ENCODE data around the gene RPL15.
"Not testable (repeated sequence)": the region's sequence is repeated elsewhere in the genome, so short reads cannot be mapped to it uniquely, and the experiment has no call there.

The RPL15 gene

DNA sequence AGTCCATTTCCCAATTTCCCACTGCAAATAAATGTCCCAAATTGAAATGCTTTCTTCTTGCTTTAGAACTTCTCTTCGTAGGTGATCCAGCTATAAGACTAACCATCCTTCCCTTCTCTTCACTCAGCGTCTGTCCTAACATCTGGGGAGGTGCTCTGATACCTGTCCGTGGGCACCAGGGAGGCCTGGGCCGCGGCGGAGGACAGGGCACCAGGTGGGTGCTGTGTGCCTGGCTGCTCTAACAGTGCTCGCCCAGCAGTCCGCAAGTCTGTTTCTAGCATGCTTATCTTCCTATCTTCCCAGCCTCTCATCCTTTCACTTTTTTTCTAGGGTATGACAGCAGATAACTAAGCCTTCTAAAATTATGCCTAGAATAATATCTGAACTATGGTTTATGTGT is 37.4 kb upstream of the RPL15 start:
- no peak for ATAC-seq
- TF ChIP-seq, protein P1, sequence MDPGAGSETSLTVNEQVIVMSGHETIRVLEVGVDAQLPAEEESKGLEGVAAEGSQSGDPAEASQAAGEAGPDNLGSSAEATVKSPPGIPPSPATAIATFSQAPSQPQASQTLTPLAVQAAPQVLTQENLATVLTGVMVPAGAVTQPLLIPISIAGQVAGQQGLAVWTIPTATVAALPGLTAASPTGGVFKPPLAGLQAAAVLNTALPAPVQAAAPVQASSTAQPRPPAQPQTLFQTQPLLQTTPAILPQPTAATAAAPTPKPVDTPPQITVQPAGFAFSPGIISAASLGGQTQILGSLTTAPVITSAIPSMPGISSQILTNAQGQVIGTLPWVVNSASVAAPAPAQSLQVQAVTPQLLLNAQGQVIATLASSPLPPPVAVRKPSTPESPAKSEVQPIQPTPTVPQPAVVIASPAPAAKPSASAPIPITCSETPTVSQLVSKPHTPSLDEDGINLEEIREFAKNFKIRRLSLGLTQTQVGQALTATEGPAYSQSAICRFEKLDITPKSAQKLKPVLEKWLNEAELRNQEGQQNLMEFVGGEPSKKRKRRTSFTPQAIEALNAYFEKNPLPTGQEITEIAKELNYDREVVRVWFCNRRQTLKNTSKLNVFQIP (CRISPR knock-in tag; IDR thresholded peaks at IDR 0.05; ENCODE audit: borderline replicate concordance, low read depth) = no peak
- TF ChIP-seq SNAI2 (CRISPR knock-in tag; IDR thresholded peaks at IDR 0.05) (no peak), OSR1 (CRISPR knock-in tag; IDR thresholded peaks at IDR 0.05) (no peak), ZNF8 (CRISPR knock-in tag; IDR thresholded peaks at IDR 0.05) (no peak), BACH2 (CRISPR knock-in tag; IDR thresholded peaks at IDR 0.05; ENCODE audit: borderline replicate concordance) (no peak), ZNF70 (CRISPR knock-in tag; IDR thresholded peaks at IDR 0.05) (no peak), ZFP3 (CRISPR knock-in tag; IDR thresholded peaks at IDR 0.05) (no peak), ZC3H10 (CRISPR knock-in tag; IDR thresholded peaks at IDR 0.05) (no peak), ZFP30 (CRISPR knock-in tag; IDR thresholded peaks at IDR 0.05) (no peak), ARNTL (CRISPR knock-in tag; IDR thresholded peaks at IDR 0.05; ENCODE audit: borderline replicate concordance, low read depth) (no peak), PPARA (CRISPR knock-in tag; IDR thresholded peaks at IDR 0.05; ENCODE audit: borderline replicate concordance) (no peak), ZNF565 (CRISPR knock-in tag; conservative IDR thresholded peaks at IDR 0.05; ENCODE audit: low read depth) (no peak)
- TF ChIP-seq, protein P2, sequence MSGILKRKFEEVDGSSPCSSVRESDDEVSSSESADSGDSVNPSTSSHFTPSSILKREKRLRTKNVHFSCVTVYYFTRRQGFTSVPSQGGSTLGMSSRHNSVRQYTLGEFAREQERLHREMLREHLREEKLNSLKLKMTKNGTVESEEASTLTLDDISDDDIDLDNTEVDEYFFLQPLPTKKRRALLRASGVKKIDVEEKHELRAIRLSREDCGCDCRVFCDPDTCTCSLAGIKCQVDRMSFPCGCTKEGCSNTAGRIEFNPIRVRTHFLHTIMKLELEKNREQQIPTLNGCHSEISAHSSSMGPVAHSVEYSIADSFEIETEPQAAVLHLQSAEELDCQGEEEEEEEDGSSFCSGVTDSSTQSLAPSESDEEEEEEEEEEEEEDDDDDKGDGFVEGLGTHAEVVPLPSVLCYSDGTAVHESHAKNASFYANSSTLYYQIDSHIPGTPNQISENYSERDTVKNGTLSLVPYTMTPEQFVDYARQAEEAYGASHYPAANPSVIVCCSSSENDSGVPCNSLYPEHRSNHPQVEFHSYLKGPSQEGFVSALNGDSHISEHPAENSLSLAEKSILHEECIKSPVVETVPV (CRISPR knock-in tag; IDR thresholded peaks at IDR 0.05) = no peak
- TF ChIP-seq, protein P3, sequence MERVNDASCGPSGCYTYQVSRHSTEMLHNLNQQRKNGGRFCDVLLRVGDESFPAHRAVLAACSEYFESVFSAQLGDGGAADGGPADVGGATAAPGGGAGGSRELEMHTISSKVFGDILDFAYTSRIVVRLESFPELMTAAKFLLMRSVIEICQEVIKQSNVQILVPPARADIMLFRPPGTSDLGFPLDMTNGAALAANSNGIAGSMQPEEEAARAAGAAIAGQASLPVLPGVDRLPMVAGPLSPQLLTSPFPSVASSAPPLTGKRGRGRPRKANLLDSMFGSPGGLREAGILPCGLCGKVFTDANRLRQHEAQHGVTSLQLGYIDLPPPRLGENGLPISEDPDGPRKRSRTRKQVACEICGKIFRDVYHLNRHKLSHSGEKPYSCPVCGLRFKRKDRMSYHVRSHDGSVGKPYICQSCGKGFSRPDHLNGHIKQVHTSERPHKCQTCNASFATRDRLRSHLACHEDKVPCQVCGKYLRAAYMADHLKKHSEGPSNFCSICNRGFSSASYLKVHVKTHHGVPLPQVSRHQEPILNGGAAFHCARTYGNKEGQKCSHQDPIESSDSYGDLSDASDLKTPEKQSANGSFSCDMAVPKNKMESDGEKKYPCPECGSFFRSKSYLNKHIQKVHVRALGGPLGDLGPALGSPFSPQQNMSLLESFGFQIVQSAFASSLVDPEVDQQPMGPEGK (CRISPR knock-in tag; IDR thresholded peaks at IDR 0.05; ENCODE audit: borderline replicate concordance) = no peak
- TF ChIP-seq, protein P4, sequence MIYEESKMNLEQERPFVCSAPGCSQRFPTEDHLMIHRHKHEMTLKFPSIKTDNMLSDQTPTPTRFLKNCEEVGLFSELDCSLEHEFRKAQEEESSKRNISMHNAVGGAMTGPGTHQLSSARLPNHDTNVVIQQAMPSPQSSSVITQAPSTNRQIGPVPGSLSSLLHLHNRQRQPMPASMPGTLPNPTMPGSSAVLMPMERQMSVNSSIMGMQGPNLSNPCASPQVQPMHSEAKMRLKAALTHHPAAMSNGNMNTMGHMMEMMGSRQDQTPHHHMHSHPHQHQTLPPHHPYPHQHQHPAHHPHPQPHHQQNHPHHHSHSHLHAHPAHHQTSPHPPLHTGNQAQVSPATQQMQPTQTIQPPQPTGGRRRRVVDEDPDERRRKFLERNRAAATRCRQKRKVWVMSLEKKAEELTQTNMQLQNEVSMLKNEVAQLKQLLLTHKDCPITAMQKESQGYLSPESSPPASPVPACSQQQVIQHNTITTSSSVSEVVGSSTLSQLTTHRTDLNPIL (CRISPR knock-in tag; IDR thresholded peaks at IDR 0.05; ENCODE audit: low read depth) = no peak
- TF ChIP-seq, protein P5, sequence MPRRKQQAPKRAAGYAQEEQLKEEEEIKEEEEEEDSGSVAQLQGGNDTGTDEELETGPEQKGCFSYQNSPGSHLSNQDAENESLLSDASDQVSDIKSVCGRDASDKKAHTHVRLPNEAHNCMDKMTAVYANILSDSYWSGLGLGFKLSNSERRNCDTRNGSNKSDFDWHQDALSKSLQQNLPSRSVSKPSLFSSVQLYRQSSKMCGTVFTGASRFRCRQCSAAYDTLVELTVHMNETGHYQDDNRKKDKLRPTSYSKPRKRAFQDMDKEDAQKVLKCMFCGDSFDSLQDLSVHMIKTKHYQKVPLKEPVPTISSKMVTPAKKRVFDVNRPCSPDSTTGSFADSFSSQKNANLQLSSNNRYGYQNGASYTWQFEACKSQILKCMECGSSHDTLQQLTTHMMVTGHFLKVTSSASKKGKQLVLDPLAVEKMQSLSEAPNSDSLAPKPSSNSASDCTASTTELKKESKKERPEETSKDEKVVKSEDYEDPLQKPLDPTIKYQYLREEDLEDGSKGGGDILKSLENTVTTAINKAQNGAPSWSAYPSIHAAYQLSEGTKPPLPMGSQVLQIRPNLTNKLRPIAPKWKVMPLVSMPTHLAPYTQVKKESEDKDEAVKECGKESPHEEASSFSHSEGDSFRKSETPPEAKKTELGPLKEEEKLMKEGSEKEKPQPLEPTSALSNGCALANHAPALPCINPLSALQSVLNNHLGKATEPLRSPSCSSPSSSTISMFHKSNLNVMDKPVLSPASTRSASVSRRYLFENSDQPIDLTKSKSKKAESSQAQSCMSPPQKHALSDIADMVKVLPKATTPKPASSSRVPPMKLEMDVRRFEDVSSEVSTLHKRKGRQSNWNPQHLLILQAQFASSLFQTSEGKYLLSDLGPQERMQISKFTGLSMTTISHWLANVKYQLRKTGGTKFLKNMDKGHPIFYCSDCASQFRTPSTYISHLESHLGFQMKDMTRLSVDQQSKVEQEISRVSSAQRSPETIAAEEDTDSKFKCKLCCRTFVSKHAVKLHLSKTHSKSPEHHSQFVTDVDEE (CRISPR knock-in tag; IDR thresholded peaks at IDR 0.05) = no peak

DNA sequence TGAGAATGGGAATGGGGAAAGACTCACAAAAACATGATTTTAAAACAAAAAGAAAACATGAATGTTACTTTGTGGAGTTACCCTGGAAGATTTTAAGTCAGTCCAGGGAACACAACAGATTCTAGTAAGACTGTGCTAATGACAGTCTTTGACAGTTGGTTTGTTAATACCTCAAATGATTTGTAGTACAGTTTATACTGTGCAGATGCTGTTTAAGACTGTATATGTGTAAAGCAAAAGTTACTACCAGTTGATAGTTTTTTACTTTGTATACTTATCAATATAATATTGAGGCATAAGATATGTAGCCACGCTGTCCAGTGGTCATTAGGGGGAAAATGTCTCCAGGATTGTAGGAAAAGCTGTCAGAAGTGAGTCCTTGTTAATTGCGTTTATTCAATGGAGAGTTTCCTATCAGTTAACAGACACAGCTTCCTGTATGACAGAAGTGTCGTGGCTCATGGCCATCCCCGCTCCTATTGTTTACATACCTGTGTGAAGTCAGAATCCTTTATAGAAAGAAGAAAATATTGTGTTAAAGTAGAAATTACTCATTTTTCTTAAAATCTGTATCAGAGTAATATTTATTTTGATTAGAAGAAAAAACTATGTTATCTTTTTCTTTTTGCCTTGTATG is 36.1 kb upstream of the RPL15 start:
- ATAC-seq = no peak
- TF ChIP-seq, protein P5 (CRISPR knock-in tag; IDR thresholded peaks at IDR 0.05) = no peak
- TF ChIP-seq ISL1 (CRISPR knock-in tag; IDR thresholded peaks at IDR 0.05) (no peak), BACH2 (CRISPR knock-in tag; IDR thresholded peaks at IDR 0.05; ENCODE audit: borderline replicate concordance) (no peak), PPARA (CRISPR knock-in tag; IDR thresholded peaks at IDR 0.05; ENCODE audit: borderline replicate concordance) (no peak), ARNTL (CRISPR knock-in tag; IDR thresholded peaks at IDR 0.05; ENCODE audit: borderline replicate concordance, low read depth) (no peak), GLIS3 (CRISPR knock-in tag; IDR thresholded peaks at IDR 0.05) (no peak), RARB (CRISPR knock-in tag; IDR thresholded peaks at IDR 0.05) (no peak), ZNF70 (CRISPR knock-in tag; IDR thresholded peaks at IDR 0.05) (no peak), TCF4 (CRISPR knock-in tag; IDR thresholded peaks at IDR 0.05; ENCODE audit: borderline replicate concordance) (no peak), ZNF565 (CRISPR knock-in tag; conservative IDR thresholded peaks at IDR 0.05; ENCODE audit: low read depth) (no peak), TOX (CRISPR knock-in tag; IDR thresholded peaks at IDR 0.05; ENCODE audit: borderline replicate concordance) (no peak), ZFP30 (CRISPR knock-in tag; IDR thresholded peaks at IDR 0.05) (no peak)
- TF ChIP-seq, protein P4 (CRISPR knock-in tag; IDR thresholded peaks at IDR 0.05; ENCODE audit: low read depth) = no peak

DNA sequence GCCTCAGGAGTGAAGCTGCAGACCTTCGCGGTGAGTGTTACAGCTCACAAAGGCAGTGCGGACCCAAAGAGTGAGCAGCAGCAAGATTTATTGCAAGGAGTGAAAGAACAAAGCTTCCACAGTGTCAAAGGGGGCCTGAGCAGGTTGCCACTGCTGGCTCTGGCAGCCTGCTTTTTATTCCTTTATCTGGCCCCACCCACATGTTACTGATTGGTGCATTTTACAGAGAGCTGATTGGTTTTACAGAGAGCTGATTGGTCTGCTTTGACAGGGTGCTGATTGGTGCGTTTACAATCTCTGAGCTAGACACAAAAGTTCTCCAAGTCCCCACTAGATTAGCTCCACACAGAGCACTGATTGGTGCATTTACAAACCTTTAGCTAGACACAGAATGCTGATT is 34.9 kb upstream of the RPL15 start:
- not testable (repeated sequence) for ATAC-seq
